Measurements from ENCODE around the gene PHIP. TPM values are rescaled to one million over a fixed set of nuclear protein-coding genes. Genes with fewer than 3 reads are reported as not detected.
"Not testable (repeated sequence)": the region's sequence is repeated elsewhere in the genome, so short reads cannot be mapped to it uniquely, and the experiment has no call there.

Gene PHIP
- total RNA-seq, 1 donor from 2014 or later = 42.4 TPM

DNA sequence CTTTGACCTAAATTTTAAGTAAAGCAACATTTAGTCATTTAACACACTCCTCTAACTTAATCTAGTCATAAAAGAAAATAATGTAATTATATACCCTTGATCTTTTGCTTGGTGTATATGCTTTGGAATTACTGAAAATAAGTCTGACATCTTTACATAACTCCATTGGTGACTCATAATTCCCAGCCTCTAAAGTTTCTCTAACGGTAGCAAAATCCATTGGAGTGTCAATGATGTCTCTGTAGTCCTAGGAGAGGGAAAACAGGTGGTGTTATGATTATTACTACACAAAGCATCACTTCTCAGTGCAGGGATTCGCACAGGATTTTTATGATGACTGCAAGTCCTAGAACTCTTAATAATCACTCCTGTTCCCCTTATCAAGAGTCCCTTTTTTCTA, 130.5 kb downstream of the PHIP start:
- DNase-seq (ENCODE audit: low spot score) = no peak
- Mint-ChIP-seq H3K27me3 (ENCODE audit: unreplicated experiment) (no peaks in the 10 kb centered on the region), H3K9me3 (ENCODE audit: unreplicated experiment) (peaks cover 14% of the 10 kb centered on the region), H3K4me1 (ENCODE audit: unreplicated experiment) (peaks cover 9% of the 10 kb centered on the region), H3K36me3 (ENCODE audit: low read depth, unreplicated experiment) (peaks cover 80% of the 10 kb centered on the region), H3K27ac (ENCODE audit: unreplicated experiment) (no peak overlapping the region), H3K4me3 (ENCODE audit: unreplicated experiment) (no peak overlapping the region)
- TF ChIP-seq, protein P1, sequence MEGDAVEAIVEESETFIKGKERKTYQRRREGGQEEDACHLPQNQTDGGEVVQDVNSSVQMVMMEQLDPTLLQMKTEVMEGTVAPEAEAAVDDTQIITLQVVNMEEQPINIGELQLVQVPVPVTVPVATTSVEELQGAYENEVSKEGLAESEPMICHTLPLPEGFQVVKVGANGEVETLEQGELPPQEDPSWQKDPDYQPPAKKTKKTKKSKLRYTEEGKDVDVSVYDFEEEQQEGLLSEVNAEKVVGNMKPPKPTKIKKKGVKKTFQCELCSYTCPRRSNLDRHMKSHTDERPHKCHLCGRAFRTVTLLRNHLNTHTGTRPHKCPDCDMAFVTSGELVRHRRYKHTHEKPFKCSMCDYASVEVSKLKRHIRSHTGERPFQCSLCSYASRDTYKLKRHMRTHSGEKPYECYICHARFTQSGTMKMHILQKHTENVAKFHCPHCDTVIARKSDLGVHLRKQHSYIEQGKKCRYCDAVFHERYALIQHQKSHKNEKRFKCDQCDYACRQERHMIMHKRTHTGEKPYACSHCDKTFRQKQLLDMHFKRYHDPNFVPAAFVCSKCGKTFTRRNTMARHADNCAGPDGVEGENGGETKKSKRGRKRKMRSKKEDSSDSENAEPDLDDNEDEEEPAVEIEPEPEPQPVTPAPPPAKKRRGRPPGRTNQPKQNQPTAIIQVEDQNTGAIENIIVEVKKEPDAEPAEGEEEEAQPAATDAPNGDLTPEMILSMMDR (IDR thresholded peaks at IDR 0.05; ENCODE audit: unreplicated experiment) = no peak

DNA sequence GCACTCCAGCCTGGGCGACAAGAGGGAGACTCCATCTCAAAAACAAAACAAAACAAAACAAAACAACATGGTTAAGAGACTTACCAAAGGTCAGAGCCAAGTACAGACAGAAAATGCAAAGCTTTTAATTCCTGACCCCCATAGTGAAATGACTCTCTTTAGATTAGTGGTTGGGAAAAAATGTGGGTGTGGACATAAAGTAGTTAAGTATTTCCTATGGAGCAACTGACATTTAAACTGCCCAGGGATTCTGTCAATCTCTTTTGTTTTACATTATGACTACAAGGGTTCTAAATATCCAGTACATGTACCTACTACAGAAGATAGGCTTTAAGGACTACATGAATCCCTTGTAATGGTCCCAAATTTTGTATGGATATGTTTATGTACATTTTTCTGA, 135.6 kb downstream of the PHIP start:
- TF ChIP-seq, protein P1 (IDR thresholded peaks at IDR 0.05; ENCODE audit: unreplicated experiment) = no peak
- Mint-ChIP-seq H3K36me3 (ENCODE audit: low read depth, unreplicated experiment) (peaks cover 43% of the 10 kb centered on the region), H3K4me3 (ENCODE audit: unreplicated experiment) (no peak overlapping the region), H3K4me1 (ENCODE audit: unreplicated experiment) (peaks cover 9% of the 10 kb centered on the region), H3K9me3 (ENCODE audit: unreplicated experiment) (no peaks in the 10 kb centered on the region), H3K27me3 (ENCODE audit: unreplicated experiment) (no peaks in the 10 kb centered on the region), H3K27ac (ENCODE audit: unreplicated experiment) (no peak overlapping the region)
- no peak for DNase-seq (ENCODE audit: low spot score)

DNA sequence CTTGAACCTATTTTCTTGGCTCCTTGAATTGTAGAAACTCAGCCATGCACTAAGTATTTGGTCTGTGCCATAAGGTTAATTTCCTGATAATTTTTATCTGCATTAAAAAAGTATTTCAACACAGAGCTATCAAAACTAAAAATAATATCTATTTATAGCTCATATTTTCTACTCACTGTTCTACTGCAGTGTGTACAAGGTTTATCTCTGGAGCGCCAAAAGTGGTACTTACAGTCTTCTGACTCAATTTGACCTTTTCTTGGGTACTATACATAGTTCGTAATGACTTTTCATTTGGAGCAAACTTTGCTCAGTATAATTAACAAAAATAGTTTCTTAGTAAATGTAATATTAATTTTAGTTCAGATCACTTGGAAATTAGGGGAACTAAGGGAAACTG, 141.5 kb downstream of the PHIP start:
- Mint-ChIP-seq H3K9me3 (ENCODE audit: unreplicated experiment) (no peaks in the 10 kb centered on the region), H3K4me1 (ENCODE audit: unreplicated experiment) (no peaks in the 10 kb centered on the region), H3K4me3 (ENCODE audit: unreplicated experiment) (no peak overlapping the region), H3K27ac (ENCODE audit: unreplicated experiment) (no peak overlapping the region), H3K27me3 (ENCODE audit: unreplicated experiment) (no peaks in the 10 kb centered on the region), H3K36me3 (ENCODE audit: low read depth, unreplicated experiment) (peaks cover 20% of the 10 kb centered on the region)
- DNase-seq (ENCODE audit: low spot score) = no peak
- TF ChIP-seq, protein P1 (IDR thresholded peaks at IDR 0.05; ENCODE audit: unreplicated experiment) = no peak

GRCh38 chr6:78935553-78935952, 142.5 kb downstream of the PHIP start:
- DNase-seq (ENCODE audit: low spot score) = no peak
- Mint-ChIP-seq H3K4me1 (ENCODE audit: unreplicated experiment) (no peaks in the 10 kb centered on the region), H3K36me3 (ENCODE audit: low read depth, unreplicated experiment) (peaks cover 14% of the 10 kb centered on the region), H3K27ac (ENCODE audit: unreplicated experiment) (no peak overlapping the region), H3K27me3 (ENCODE audit: unreplicated experiment) (no peaks in the 10 kb centered on the region), H3K4me3 (ENCODE audit: unreplicated experiment) (no peak overlapping the region), H3K9me3 (ENCODE audit: unreplicated experiment) (no peaks in the 10 kb centered on the region)
- TF ChIP-seq, protein P1 (IDR thresholded peaks at IDR 0.05; ENCODE audit: unreplicated experiment) = no peak

DNA sequence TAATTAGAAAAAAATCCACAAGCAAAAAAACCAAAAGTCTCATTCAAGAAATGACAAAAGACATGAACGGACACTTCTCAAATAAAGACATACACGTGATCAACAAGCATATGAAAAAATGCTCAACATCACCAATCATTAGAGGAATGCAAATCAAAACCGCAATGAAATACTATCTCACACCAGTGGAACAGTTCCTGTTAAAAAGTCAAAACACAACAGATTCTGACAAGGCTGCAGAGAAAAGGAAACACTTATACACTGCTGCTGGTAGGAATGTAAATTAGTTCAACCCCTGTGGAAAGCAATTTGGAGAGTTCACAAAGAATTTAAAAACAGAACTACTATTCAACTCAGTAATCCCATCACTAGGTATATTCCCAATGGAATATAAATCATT, 152.7 kb downstream of the PHIP start:
- Mint-ChIP-seq H3K9me3 (ENCODE audit: unreplicated experiment) (no peaks in the 10 kb centered on the region), H3K27me3 (ENCODE audit: unreplicated experiment) (peaks cover 4% of the 10 kb centered on the region), H3K27ac (ENCODE audit: unreplicated experiment) (no peak overlapping the region), H3K36me3 (ENCODE audit: low read depth, unreplicated experiment) (peaks cover 9% of the 10 kb centered on the region), H3K4me3 (ENCODE audit: unreplicated experiment) (no peak overlapping the region), H3K4me1 (ENCODE audit: unreplicated experiment) (no peaks in the 10 kb centered on the region)
- no peak for DNase-seq (ENCODE audit: low spot score)
- TF ChIP-seq, protein P1 (IDR thresholded peaks at IDR 0.05; ENCODE audit: unreplicated experiment) = no peak

- not testable (repeated sequence) for H3K27me3 Mint-ChIP-seq (ENCODE audit: unreplicated experiment); H3K4me3 Mint-ChIP-seq (ENCODE audit: unreplicated experiment); H3K27ac Mint-ChIP-seq (ENCODE audit: unreplicated experiment); DNase-seq (ENCODE audit: low spot score); H3K4me1 Mint-ChIP-seq (ENCODE audit: unreplicated experiment)
- Mint-ChIP-seq H3K36me3 (ENCODE audit: low read depth, unreplicated experiment) (peaks cover 17% of the 10 kb centered on the region), H3K9me3 (ENCODE audit: unreplicated experiment) (peaks cover 12% of the 10 kb centered on the region)
Measured at GRCh38 chr6:78921168-78921567, 156.9 kb downstream of the PHIP start.

All from endothelial cell (in vitro differentiated cells).